GM12891 (cell line): ENCODE results near the gene TH.

Experiments used
- DNase-seq: peaks from one replicate; pipeline ENCODE4 v3.0.0; 2011; ENCODE audit warnings: low spot score; ENCODE audit not compliant: insufficient read length
- FAIRE-seq: peaks from 2 replicates; lab custom pipeline; 2011; peaks lifted over from hg19 to GRCh38; lab: Jason Lieb, UNC
- PAX5 ChIP-seq: IDR thresholded peaks from 2 replicates; pipeline ENCODE4 v1.6.1; 2011; ENCODE audit warnings: low read length, moderate library complexity, mild to moderate bottlenecking; ENCODE audit not compliant: insufficient read depth, severe bottlenecking
- POLR2A ChIP-seq: IDR thresholded peaks from 2 replicates; pipeline ENCODE4 v1.6.1; 2011; ENCODE audit warnings: low read depth, low read length, control low read depth
- POLR2AphosphoS5 ChIP-seq: IDR thresholded peaks from 2 replicates; pipeline ENCODE4 v1.6.1; 2011; ENCODE audit warnings: low read depth, low read length, control low read depth
- POU2F2 ChIP-seq: IDR thresholded peaks from 2 replicates; pipeline ENCODE4 v1.6.1; 2011; ENCODE audit warnings: low read depth, mild to moderate bottlenecking, control low read depth, low read length, moderate library complexity
- SPI1 ChIP-seq: IDR thresholded peaks from 2 replicates; pipeline ENCODE4 v1.6.1; 2011; ENCODE audit warnings: low read depth, low read length, control low read depth
- TAF1 ChIP-seq: IDR thresholded peaks from 2 replicates; pipeline ENCODE4 v1.6.1; 2011; ENCODE audit warnings: low read depth, low read length, control low read depth

Gene TH

DNA sequence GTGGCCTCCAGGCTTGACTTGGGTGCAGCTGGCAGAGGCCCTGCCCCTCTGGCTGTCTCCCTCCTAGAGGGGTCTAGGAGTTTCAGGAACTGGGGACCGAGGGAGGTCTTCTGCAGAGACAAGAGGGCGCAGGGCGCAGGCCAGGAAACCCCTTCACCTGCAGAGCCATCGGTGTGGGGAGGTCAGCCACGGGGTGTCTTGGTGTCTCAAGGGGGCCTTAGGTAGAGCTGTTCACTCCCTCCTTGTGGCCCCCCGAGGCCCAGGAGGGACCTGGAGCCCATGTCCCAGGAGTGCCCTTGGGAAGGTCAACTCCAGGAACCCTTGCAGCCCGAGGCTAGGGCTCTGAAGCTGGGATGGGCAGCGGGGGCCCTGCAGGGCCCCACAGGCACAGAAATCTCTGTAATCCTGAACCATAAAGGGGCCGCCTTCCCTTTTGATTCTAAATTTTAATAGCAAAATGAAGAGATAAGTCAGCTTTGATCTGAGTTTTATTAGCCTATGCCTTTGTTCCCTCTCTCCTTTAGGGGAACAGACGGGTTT is 31.4 kb upstream of the TH start:
- TF ChIP-seq POU2F2 (no peak), PAX5 (no peak), TAF1 (no peak), SPI1 (no peak), POLR2AphosphoS5 (no peak), POLR2A (no peak)
- DNase-seq (no peak), FAIRE-seq (no peak)

DNA sequence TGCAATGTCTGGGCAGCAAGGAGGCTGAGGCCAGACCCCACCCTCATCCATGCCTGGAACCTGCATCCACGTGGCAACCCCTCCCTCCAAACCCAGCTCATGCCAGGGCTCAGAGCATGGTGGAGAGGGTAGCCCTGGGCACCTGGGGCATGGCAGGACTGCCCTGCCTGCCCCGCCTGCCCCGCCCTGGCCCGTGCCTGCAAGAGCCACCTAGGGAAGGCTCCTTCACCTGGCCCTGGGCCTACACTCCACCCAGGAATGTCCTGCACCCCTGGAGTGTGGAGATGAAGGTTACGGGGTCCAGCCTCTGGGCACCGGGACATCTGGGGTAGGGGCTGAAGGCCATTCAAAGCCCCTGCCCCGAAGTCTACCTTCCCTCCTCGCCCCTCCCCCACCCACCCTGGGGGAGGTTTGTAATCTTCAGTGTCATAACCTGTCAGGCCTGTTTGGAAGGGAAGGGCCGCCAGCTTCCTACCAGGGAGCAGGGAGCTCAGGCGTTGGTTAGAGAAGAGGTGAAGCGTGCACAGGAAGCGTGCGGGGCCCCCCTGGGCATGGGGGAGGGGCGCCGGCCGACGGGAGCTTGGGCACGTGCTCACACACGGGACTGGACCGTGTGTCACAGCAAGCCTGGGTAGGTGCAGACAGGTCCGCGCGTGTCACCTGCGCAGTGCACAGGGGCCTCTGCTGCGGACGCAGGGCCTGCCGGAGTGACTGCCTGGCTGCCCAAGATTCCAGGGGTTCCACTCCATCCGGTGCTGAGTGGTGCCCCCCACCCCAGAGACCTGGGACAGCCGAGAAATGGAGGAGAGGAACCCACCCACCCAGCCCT is 30.7 kb upstream of the TH start:
- TF ChIP-seq PAX5 (no peak), POLR2A (no peak), SPI1 (no peak), POU2F2 (no peak), TAF1 (no peak), POLR2AphosphoS5 (no peak)
- DNase-seq = no peak
- FAIRE-seq = no peak

DNA sequence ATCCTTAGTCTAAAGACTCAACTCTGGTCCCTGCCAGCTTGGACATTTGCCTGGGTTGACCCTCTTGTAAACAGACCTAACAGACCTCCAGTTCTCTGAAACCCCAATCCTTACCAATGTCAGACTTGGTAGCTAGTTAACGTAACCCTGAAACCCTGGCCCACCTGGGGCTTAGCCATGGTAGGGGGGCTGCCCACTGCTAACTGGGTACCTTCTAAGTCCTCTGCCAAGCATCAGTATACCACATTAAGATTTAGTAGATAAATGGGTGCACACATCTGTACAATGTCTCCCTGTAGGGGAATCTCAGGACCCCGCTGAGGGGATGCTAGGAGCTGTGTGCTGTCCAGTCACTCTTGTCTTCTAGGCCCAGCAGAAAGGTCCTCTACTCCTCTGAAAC is 29.9 kb upstream of the TH start:
- DNase-seq (no peak), FAIRE-seq (no peak)
- TF ChIP-seq TAF1 (no peak), SPI1 (no peak), PAX5 (no peak), POU2F2 (no peak), POLR2A (no peak), POLR2AphosphoS5 (no peak)

DNA sequence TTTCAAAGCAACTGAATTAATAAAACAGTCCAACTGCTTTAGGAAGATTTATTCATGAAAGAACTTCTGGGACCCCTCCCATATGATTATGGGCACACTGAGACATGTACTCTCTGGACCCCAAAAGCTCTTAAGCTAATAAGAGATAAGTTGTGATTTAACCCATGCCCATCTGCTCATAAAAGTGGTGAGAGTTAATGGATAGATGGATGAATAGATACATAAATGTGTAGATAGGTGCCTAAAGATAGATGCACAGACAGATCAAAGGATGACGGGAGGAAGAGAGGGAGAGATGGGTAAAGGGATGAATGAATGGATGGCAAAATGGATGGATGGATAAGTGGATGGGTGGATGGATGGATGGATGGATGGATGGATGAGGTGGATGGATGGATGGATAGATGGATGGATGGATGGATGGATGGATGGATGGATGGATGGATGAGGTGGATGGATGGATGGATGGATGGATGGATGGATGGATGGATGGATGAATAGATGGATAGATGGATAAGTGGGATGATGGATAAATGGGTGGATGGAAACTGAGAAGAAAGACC is 29.4 kb upstream of the TH start:
- no peak for DNase-seq
- FAIRE-seq = no peak
- TF ChIP-seq TAF1 (no peak), PAX5 (no peak), SPI1 (no peak), POLR2A (no peak), POLR2AphosphoS5 (no peak), POU2F2 (no peak)

DNA sequence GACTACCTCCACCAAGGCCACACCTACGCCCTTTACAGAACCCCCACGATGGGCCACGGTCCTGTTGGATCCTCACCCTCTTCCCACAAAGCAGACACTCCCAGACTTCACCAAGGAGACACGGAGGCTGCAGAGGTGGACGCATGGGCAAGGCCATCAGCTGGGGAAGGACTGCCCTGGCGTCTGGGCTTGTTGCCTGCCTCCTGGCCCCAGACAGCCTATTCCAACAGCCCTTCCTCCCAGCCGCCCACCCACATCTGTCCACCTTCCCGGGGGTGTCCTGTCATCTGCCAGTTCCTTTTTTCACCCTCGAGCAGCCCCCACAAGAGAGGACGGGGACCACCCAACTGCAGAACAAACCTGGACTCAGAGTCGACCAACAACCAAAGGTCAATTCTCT is 28.9 kb upstream of the TH start:
- TF ChIP-seq POLR2AphosphoS5 (no peak), POU2F2 (no peak), TAF1 (no peak), POLR2A (no peak), PAX5 (no peak), SPI1 (no peak)
- DNase-seq (no peak), FAIRE-seq (no peak)

DNA sequence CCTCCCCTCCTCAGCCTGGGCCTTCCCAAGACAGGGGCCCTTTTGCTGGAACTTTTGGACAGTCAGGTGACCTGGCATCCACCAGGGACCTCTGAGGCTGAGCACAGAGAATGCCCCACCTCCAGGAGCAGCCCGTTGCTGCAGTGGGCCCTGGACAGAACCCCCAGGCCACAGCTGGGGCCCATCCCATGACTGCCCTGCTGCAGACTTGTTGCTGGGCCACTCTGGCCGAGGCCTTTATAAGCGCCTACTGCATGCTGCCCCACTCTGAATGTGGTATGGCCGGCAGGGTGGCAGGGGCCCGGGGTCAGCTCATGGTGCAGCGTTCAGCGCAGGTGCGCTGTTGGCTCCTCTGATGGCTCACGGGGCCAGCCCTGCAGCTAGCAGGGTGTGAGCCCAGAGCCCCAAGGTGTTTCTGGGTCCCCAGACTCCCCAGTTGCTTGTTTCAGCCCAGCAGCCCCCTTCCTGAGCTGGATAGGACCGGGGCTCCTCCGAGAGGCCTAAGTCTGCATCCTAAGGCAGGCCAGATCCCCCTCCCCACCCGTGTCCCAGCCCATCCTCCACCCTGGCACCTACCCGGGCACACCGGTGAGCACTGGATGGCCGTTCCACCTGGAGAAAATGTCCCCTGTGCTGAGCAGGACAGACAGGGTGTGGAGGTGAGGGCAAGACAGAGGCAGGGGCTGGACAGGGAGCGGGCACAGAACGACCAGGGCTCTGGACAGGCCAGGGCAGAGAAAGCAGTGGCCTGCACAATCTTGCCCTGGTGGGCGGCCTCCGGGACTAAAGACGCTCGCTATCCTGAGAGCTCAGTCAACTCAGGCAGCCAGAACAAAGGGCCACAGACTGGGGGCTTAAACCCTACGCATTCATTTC is 28.1 kb upstream of the TH start:
- FAIRE-seq (no peak), DNase-seq (no peak)
- TF ChIP-seq POLR2AphosphoS5 = no peak
- TF ChIP-seq POLR2A = no peak
- TF ChIP-seq POU2F2 = no peak
- no peak for TF ChIP-seq PAX5
- no peak for TF ChIP-seq SPI1
- no peak for TF ChIP-seq TAF1

DNA sequence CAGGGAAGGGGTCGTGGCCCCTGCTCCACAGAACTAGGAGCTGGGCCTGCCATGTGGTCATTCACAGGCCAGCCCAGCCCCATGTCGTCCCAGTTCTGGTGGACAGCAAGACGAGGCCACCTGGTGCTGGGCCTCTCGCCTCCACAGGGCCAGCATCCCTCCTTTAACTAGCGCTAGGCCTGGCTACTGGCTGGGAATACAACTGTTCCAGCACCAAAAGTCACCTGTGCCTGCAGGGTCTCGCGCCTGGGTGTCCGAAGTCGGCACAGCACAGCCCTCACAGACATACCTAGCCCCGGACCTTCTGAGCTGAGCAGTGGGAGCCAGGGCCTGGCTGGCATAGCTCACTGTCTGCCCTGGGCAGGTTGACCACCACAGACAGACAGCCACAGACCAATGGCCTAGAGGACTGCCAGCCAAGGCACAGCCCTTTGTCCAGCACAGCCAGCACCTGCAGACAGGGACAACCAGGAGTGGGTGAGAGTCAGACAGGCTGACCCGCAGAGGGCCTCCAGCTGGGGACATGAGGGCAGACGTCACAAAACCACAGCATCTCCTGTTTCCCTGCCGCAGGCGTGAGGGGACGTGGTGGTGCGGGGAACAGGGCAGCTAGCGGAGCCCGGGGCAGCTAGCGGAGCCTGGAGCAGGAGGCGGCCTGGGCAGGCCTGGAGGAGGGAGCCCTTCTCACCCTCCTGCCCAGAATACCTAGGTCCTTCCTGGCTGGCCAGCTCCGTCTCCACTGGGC is 27.2 kb upstream of the TH start:
- TF ChIP-seq POU2F2 (no peak), PAX5 (no peak), SPI1 (no peak), POLR2A (no peak), POLR2AphosphoS5 (no peak), TAF1 (no peak)
- FAIRE-seq (no peak), DNase-seq (no peak)

DNA sequence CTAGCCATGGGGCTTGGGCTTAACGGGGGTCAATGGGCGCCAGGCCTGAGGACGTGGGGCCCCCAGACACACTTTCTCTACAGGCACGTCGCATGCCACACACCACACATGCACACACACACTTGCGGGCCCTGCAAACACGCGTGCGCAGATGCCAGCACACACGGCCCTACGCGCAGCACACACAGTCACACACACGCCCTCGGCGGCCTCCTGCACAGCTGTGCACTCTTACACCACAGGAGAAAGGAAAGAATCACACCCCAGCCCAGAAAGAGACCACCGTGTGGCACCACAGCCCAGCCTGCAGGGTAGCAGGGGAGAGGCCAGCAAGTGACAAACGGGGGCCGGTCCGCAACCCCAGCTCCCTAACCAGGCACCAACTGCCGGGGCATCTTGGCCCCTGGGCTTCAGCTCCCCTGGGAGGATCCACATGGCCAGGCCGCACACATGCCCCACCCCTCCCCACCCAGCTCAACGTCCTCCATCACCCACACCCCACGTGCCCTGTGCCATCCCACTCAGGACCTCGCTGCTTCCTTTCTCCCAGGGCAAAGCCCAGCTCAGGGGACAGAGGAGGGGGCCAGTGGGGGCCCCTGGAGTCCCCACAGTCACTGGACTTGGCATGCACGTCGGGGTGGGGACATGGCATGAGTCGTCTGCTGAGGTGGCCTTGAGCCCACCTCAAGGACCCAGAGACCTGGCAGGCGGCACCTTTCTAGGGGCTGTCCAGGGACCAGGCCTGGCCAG is 26.3 kb upstream of the TH start:
- DNase-seq (no peak), FAIRE-seq (no peak)
- TF ChIP-seq POU2F2 = no peak
- no peak for TF ChIP-seq SPI1
- no peak for TF ChIP-seq POLR2AphosphoS5
- no peak for TF ChIP-seq PAX5
- TF ChIP-seq POLR2A = no peak
- no peak for TF ChIP-seq TAF1
